ENCODE measurements around the gene DCDC2C. TPM values are rescaled to one million over a fixed set of nuclear protein-coding genes. Genes with fewer than 3 reads are reported as not detected.
A peak's percentile ranks its signal among the peaks of the same experiment; 100 is the strongest.

Gene DCDC2C
- total and polyA plus RNA-seq, 2 donors (not counting 1 experiment from before 2014, with no cell fraction given) = not detected

DNA sequence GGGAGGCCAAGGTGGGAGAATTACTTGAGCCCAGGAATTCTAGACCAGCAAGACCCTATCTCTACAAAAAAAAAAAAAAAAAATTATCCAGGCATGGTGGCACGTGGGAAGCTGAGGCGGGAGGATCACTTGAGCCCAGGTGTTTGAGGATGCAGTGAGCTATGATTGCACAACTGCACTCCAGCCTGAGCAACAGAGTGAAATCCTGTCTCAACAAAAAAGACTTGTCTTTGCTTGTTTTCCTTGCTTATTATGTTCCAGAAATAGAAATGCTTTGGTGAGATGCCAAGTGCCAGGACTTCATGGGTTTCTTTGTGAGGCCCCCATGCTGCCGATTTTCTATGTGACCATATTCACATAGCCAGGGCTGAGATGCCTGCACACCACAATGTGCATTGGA lies 9.0 kb downstream of the DCDC2C start:
- no peak overlapping the region for H3K27ac ChIP-seq (ENCODE audit: insufficient read depth, low read length)
- H4K20me1 ChIP-seq (ENCODE audit: control insufficient read depth, extremely low read depth, insufficient read depth, low read length) = no peaks in the 10 kb centered on the region
- TF ChIP-seq, protein P1, sequence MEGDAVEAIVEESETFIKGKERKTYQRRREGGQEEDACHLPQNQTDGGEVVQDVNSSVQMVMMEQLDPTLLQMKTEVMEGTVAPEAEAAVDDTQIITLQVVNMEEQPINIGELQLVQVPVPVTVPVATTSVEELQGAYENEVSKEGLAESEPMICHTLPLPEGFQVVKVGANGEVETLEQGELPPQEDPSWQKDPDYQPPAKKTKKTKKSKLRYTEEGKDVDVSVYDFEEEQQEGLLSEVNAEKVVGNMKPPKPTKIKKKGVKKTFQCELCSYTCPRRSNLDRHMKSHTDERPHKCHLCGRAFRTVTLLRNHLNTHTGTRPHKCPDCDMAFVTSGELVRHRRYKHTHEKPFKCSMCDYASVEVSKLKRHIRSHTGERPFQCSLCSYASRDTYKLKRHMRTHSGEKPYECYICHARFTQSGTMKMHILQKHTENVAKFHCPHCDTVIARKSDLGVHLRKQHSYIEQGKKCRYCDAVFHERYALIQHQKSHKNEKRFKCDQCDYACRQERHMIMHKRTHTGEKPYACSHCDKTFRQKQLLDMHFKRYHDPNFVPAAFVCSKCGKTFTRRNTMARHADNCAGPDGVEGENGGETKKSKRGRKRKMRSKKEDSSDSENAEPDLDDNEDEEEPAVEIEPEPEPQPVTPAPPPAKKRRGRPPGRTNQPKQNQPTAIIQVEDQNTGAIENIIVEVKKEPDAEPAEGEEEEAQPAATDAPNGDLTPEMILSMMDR (conservative IDR thresholded peaks at IDR 0.05 in 1 of 2, IDR thresholded peaks at IDR 0.05 in 1 of 2; ENCODE audit: low read depth in 1 of 2, low read length in 2 of 2) = no peak
- TF ChIP-seq EZH2 (IDR thresholded peaks at IDR 0.05; ENCODE audit: low read length, missing control alignments) = no peak
- no peaks in the 10 kb centered on the region for H3K4me1 ChIP-seq (ENCODE audit: control insufficient read depth, extremely low read depth, insufficient read depth, low read length)
- no peak overlapping the region for H2AFZ ChIP-seq (ENCODE audit: low read length)
- H3K9ac ChIP-seq (ENCODE audit: insufficient read depth, low read length) = no peak overlapping the region
- H3K4me3 ChIP-seq (replicated peaks in 1 of 4; ENCODE audit: control extremely low read depth in 1 of 4, insufficient read depth in 1 of 4, low read depth in 3 of 4, low read length in 4 of 4) = no peak overlapping the region
- H3K36me3 ChIP-seq (ENCODE audit: control insufficient read depth, insufficient read depth, low read length) = no peaks in the 10 kb centered on the region
- H3K9me3 ChIP-seq (ENCODE audit: control insufficient read depth, insufficient read depth, low read depth, low read length) = no peaks in the 10 kb centered on the region
- H3K79me2 ChIP-seq (ENCODE audit: control insufficient read depth, insufficient read depth, low read length) = no peaks in the 10 kb centered on the region
- DNase-seq (ENCODE audit: low read depth in 2 of 2) = no peak
- H3K4me2 ChIP-seq (ENCODE audit: extremely low read depth, insufficient read depth, low read length) = no peak overlapping the region
- no peaks in the 10 kb centered on the region for H3K27me3 ChIP-seq (ENCODE audit: control insufficient read depth, insufficient read depth, low read length)

DNA sequence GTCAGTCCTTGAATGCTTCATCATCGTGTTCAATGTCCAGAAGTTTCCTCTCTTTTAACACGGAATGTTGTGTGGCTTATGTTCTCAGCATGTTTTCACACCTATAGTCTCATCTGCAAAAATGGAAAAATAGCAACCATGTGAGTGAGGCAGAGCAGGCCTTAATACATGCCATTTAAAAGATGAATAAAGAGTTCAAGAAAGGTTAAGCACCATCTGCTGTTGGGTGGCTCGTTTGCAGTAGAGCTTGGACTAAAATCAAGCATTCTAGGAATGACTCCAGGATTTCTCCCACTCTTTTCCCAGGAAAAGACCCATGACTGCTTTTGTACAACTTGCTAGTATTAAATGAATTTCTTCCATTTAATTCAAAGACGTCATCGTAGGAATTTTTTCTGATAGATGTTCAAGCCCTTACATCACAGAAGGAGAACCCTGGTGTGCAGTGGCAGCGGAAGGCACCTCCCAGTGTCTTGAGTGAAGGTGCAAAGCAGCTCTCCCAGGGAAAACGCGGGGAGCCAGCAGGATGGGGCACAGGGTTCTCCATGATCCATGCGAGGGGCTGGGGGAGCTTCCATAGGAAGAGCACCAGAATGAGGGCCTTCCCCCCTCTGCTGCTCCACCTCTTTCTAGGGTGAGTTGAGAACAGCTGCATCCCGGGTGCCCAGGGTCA lies 9.6 kb downstream of the DCDC2C start:
- H2AFZ ChIP-seq (ENCODE audit: low read length) = no peak overlapping the region
- peak; percentile 18 to 30 for DNase-seq (ENCODE audit: low read depth in 2 of 2)
- no peak overlapping the region for H3K4me3 ChIP-seq (replicated peaks in 1 of 4; ENCODE audit: control extremely low read depth in 1 of 4, insufficient read depth in 1 of 4, low read depth in 3 of 4, low read length in 4 of 4)
- H3K9ac ChIP-seq (ENCODE audit: insufficient read depth, low read length) = no peak overlapping the region
- no peak overlapping the region for H3K4me2 ChIP-seq (ENCODE audit: extremely low read depth, insufficient read depth, low read length)
- H4K20me1 ChIP-seq (ENCODE audit: control insufficient read depth, extremely low read depth, insufficient read depth, low read length) = no peaks in the 10 kb centered on the region
- no peaks in the 10 kb centered on the region for H3K79me2 ChIP-seq (ENCODE audit: control insufficient read depth, insufficient read depth, low read length)
- no peak for TF ChIP-seq EZH2 (IDR thresholded peaks at IDR 0.05; ENCODE audit: low read length, missing control alignments)
- TF ChIP-seq, protein P1 (conservative IDR thresholded peaks at IDR 0.05 in 1 of 2, IDR thresholded peaks at IDR 0.05 in 1 of 2; ENCODE audit: low read depth in 1 of 2, low read length in 2 of 2) = no peak
- H3K27me3 ChIP-seq (ENCODE audit: control insufficient read depth, insufficient read depth, low read length) = no peaks in the 10 kb centered on the region
- no peaks in the 10 kb centered on the region for H3K4me1 ChIP-seq (ENCODE audit: control insufficient read depth, extremely low read depth, insufficient read depth, low read length)
- H3K36me3 ChIP-seq (ENCODE audit: control insufficient read depth, insufficient read depth, low read length) = no peaks in the 10 kb centered on the region
- H3K27ac ChIP-seq (ENCODE audit: insufficient read depth, low read length) = no peak overlapping the region
- no peaks in the 10 kb centered on the region for H3K9me3 ChIP-seq (ENCODE audit: control insufficient read depth, insufficient read depth, low read depth, low read length)

DNA sequence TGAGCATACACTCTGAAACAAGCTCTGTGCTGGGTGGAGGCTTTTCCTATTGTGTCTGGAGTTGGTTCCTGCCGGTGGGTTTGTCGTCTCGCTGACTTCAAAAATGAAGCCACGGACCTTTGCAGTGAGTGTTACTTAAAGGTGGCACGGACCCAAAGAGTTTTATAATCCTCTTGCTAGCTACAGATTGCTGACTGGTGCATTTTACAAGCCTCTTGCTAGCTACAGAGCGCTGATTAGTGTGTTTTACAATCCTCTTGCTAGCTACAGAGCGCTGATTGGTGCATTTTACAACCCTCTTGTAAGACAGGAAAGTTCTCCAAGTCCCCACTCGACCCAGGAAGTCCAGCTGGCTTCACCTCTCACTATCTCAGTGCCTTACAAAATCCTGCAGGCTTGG lies 15.3 kb downstream of the DCDC2C start:
- no peak for TF ChIP-seq EZH2 (IDR thresholded peaks at IDR 0.05; ENCODE audit: low read length, missing control alignments)
- TF ChIP-seq, protein P1 (conservative IDR thresholded peaks at IDR 0.05 in 1 of 2, IDR thresholded peaks at IDR 0.05 in 1 of 2; ENCODE audit: low read depth in 1 of 2, low read length in 2 of 2) = no peak
- no peak for DNase-seq (ENCODE audit: low read depth in 2 of 2)
- H3K27ac ChIP-seq (ENCODE audit: insufficient read depth, low read length) = no peak overlapping the region

More for the DNA sequence above, 15.3 kb downstream of the DCDC2C start:
- no peaks in the 10 kb centered on the region for H3K36me3 ChIP-seq (ENCODE audit: control insufficient read depth, insufficient read depth, low read length)
- no peak overlapping the region for H3K4me2 ChIP-seq (ENCODE audit: extremely low read depth, insufficient read depth, low read length)
- H3K79me2 ChIP-seq (ENCODE audit: control insufficient read depth, insufficient read depth, low read length) = no peaks in the 10 kb centered on the region
- H4K20me1 ChIP-seq (ENCODE audit: control insufficient read depth, extremely low read depth, insufficient read depth, low read length) = no peaks in the 10 kb centered on the region
- H3K9ac ChIP-seq (ENCODE audit: insufficient read depth, low read length) = no peak overlapping the region
- H2AFZ ChIP-seq (ENCODE audit: low read length) = no peak overlapping the region
- H3K4me1 ChIP-seq (ENCODE audit: control insufficient read depth, extremely low read depth, insufficient read depth, low read length) = no peaks in the 10 kb centered on the region
- H3K4me3 ChIP-seq (replicated peaks in 1 of 4; ENCODE audit: control extremely low read depth in 1 of 4, insufficient read depth in 1 of 4, low read depth in 3 of 4, low read length in 4 of 4) = no peak overlapping the region
- no peaks in the 10 kb centered on the region for H3K9me3 ChIP-seq (ENCODE audit: control insufficient read depth, insufficient read depth, low read depth, low read length)
- H3K27me3 ChIP-seq (ENCODE audit: control insufficient read depth, insufficient read depth, low read length) = no peaks in the 10 kb centered on the region

All from fibroblast of lung (primary cell).